Articular chondrocyte of knee joint (primary cell): ENCODE data around the gene SNTB2. TPM values are rescaled to one million over a fixed set of nuclear protein-coding genes. Genes with fewer than 3 reads are reported as not detected.

Experiments
- small RNA-seq: library from RNA; depleted of rRNA; stranded (forward); fragments of <200 nt; gene quantifications from one replicate; pipeline ENCODE3, GENCODE V24; 2012
- total RNA-seq: library from RNA; depleted of rRNA; stranded (reverse); fragments of >200 nt; gene quantifications from 2 replicates; pipeline ENCODE4 v1.2.3, GENCODE V29; 2012

The SNTB2 gene
- total RNA-seq = 66.7 and 69.9 TPM in 2 replicates

GRCh38 chr16:69186642-69187445 lies at the start of gene SNTB2:
Gene SNTB2, plus strand, starts transcription at chr16:69187164. Its CDS starts 3 bp downstream, at chr16:69187167.

DNA sequence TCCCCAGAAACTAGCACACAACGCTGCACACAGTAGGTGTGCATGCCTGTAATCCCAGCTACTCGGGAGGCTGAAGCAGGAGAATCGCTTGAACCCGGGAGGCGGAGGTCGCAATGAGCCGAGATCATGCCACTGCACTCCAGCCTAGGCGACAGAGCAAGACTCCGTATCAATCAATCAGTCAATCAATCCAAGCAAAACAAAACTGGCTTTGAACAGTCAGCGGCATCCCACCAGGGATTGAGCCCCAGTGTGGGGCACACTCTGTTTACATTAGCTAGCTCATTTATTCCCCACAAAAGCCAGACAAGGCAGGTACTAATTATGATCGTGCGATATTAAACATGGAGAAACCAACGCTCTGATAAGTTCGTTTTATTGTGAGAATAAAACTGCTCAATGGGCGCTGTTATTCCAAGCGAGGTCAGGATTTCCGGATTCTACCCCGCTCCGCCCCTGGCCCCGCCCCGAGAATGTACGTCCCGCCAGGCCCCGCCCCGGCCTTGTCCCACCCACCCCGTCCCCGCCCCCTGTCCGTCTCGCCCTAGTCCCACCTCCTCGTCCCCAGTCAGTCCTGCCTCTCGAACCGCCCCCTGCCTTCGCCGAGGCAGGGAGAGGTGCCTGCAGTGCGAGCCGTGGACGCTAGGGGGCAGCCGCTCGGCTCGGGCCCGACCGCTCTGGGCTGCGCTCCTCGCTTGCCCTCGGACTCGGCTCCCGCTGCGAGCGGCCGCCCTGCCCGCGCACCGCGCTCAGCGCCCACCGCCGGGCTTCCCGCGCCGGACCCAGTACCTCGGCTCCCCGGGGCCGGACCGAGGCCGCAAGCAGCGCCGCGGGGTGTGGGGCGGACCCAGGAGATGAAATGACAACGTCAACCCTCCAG lies 123.9 kb downstream of the SNTB2 start, which contains the start of gene VPS4A:
TSS of gene VPS4A (plus strand) at position 698 of the 880 bp plus-strand sequence. CDS start at position 860, 162 bp downstream.

GRCh38 chr16:69330286-69331109 lies 143.5 kb downstream of the SNTB2 start, which contains the start of gene PDF:
Gene PDF, minus strand, starts transcription at chr16:69330588. Its CDS starts 18 bp downstream, at chr16:69330570.

DNA sequence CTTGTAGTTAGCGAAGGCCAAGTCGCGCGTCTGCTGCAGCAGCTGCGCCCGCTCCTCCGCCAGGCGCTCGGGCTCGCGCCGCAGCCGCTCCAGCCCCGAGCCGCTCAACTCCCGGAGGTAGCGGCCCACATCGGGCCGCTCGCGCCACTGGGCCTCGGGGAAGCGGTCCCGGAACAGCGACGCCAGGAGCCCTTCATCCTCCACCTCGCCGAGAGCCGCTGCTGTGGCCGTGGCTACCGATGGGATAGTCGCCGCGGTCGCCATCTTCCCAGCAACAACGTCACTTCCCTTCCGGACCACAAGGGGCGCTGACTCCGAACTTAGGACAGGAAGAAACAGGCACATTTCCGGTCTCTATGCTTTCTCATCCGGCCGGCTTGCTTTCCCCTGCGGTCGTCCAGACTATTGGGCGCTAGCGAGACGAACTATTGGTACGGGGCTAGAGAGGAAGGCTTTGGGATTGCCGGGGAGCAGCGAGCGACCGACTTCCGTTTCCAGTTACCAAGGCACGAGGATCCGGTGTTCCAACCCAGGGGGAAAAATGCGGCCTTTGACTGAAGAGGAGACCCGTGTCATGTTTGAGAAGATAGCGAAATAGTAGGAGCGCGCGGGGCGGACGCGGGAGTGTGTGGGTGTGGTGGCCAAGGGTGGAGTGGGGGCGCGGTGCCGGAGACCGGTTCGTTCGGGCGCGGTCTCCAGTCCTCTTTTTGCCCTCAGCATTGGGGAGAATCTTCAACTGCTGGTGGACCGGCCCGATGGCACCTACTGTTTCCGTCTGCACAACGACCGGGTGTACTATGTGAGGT lies 152.5 kb downstream of the SNTB2 start, which contains the start of the genes COG8 and NIP7:
TSS of gene COG8 (minus strand) at position 276 of the 806 bp plus-strand sequence. CDS start at position 264, 12 bp downstream.
TSS of gene NIP7 (plus strand) at position 484 of the 806 bp plus-strand sequence. CDS start at position 542, 58 bp downstream.

GRCh38 chr16:69351309-69352027 lies 164.5 kb downstream of the SNTB2 start, which contains the start of gene TMED6:
Gene TMED6, minus strand, starts transcription at chr16:69351786. Its CDS starts 33 bp downstream, at chr16:69351753.

Small RNA genes lying within 50 kb of the gene (small RNA-seq; reads per million reads assigned to genes)
- gene RF00019 = not detected
- gene RNU6-22P = not detected

Other genes with a start within 250 kb of the SNTB2 start
- gene HAS3, start 81.5 kb upstream of the SNTB2 start, total RNA-seq = 9.4 and 12.3 TPM in 2 replicates
- gene CHTF8, start 54.6 kb upstream of the SNTB2 start, total RNA-seq = 48.3 and 66.7 TPM in 2 replicates
- 19.5 and 21.2 TPM in 2 replicates for gene UTP4, start 54.5 kb upstream of the SNTB2 start, total RNA-seq
- gene VPS4A, start 124.2 kb downstream of the SNTB2 start, total RNA-seq = 22.9 and 27.0 TPM in 2 replicates
- 8.0 and 9.5 TPM in 2 replicates for gene PDF, start 143.4 kb downstream of the SNTB2 start, total RNA-seq
- gene COG8, start 152.4 kb downstream of the SNTB2 start, total RNA-seq = 30.1 and 36.6 TPM in 2 replicates
- gene NIP7, start 152.6 kb downstream of the SNTB2 start, total RNA-seq = 19.6 and 23.9 TPM in 2 replicates
- gene TMED6, start 164.6 kb downstream of the SNTB2 start, total RNA-seq = 0.22 and 0.65 TPM in 2 replicates
- 18.7 and 22.2 TPM in 2 replicates for gene TERF2, start 198.8 kb downstream of the SNTB2 start, total RNA-seq
- gene CYB5B, start 237.5 kb downstream of the SNTB2 start, total RNA-seq = 64.9 and 68.9 TPM in 2 replicates